Spinal cord (tissue), 10 donors: ENCODE data around the gene VAMP5. TPM values are rescaled to one million over a fixed set of nuclear protein-coding genes. Genes with fewer than 3 reads are reported as not detected.
"Not testable (repeated sequence)": the region's sequence is repeated elsewhere in the genome, so short reads cannot be mapped to it uniquely, and the experiment has no call there.

Experiments
- DNase-seq, 6 donors: peaks; one replicate each; pipeline versions ENCODE4 v3.0.0 to v3.0.0-alpha.2; 2013 to 2015; ENCODE audit warnings: low spot score in 6 of 6, low read depth in 4 of 6
- H3K27ac ChIP-seq: one replicate; pipeline ENCODE4 v1.5.1; 2013; ENCODE audit warnings: low read depth, low read length, control low read depth
- H3K27me3 ChIP-seq: one replicate; pipeline ENCODE4 v1.6.1; 2013; ENCODE audit warnings: low read length; ENCODE audit not compliant: control insufficient read depth, insufficient read depth
- H3K36me3 ChIP-seq: one replicate; pipeline ENCODE4 v1.6.1; 2013; ENCODE audit warnings: low read length; ENCODE audit not compliant: control insufficient read depth, insufficient read depth
- H3K4me1 ChIP-seq: one replicate; pipeline ENCODE4 v1.6.1; 2013; ENCODE audit warnings: low read length; ENCODE audit not compliant: control insufficient read depth, insufficient read depth
- H3K4me3 ChIP-seq: one replicate; pipeline ENCODE4 v1.5.1; 2013; ENCODE audit warnings: low read depth, low read length, control low read depth
- H3K9me3 ChIP-seq: one replicate; pipeline ENCODE4 v1.6.1; 2013; ENCODE audit warnings: low read length; ENCODE audit not compliant: control insufficient read depth, insufficient read depth
- WGBS: methylation state at CpG from one replicate; pipeline ENCODE4 v1.1.5; 2013; ENCODE audit warnings: missing lambda C conversion rate; ENCODE audit not compliant: insufficient coverage; 5-methylcytosine and 5-hydroxymethylcytosine counted together
- polyA plus RNA-seq, 2 donors: library from polyadenylated mRNA; unstranded; fragments of 120-200 nt; gene quantifications; one replicate each; pipeline ENCODE4 v1.2.1, GENCODE V29; 2013; ENCODE audit not compliant: insufficient read length in 2 of 2
- total RNA-seq, 2 donors: library from RNA; depleted of rRNA in 1 of 2; stranded (reverse); fragments of 120-200 nt in 1 of 2; fragments of >200 nt in 1 of 2; gene quantifications; one replicate each; pipeline versions ENCODE4 v1.2.3 to v1.2.4, GENCODE V29; 2013 to 2014
- donor health status: healthy.

The VAMP5 gene
- total and polyA plus RNA-seq, 4 donors = 13.7 to 45.4 (median 35.3) TPM

- no peaks in the 10 kb centered on the region for H3K9me3 ChIP-seq
- H3K27ac ChIP-seq = no peak overlapping the region
- H3K36me3 ChIP-seq = peaks cover 57% of the 10 kb centered on the region
- WGBS = 79% methylated on average over 3 of the region's 4 CpGs
- no peaks in the 10 kb centered on the region for H3K4me1 ChIP-seq
- H3K27me3 ChIP-seq = no peaks in the 10 kb centered on the region
- no peak overlapping the region for H3K4me3 ChIP-seq
- DNase-seq = no peak
Measured at GRCh38 chr2:85549826-85550225, 34.4 kb upstream of the VAMP5 start.

DNA sequence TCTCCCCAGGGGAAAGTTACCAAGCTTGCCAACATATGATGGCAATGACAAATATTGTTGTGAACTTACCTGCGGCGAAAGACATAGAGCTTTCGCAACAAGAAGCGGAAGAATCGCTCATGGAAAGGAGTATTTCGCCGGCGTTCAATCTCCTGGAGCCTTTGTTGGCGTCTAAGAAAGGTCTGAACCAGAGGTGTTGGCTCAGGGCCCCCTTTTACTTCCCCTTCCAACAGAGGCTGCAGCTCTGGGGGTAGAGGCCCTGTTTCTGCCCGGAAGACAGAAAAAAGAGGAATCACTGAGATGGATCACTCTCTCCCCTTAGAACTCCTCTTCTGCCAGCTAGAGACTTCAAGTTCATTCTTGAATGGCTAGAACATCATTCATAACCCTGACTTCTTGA is 33.7 kb upstream of the VAMP5 start:
- H3K27me3 ChIP-seq = no peaks in the 10 kb centered on the region
- H3K9me3 ChIP-seq = no peaks in the 10 kb centered on the region
- peaks cover 62% of the 10 kb centered on the region for H3K36me3 ChIP-seq
- H3K27ac ChIP-seq = no peak overlapping the region
- no peaks in the 10 kb centered on the region for H3K4me1 ChIP-seq
- no peak for DNase-seq
- no peak overlapping the region for H3K4me3 ChIP-seq
- WGBS = 97% methylated on average over 10 of the region's 10 CpGs

- Histone ChIP-seq H3K4me1 (no peaks in the 10 kb centered on the region), H3K36me3 (peaks cover 57% of the 10 kb centered on the region), H3K9me3 (no peaks in the 10 kb centered on the region), H3K27ac (no peak overlapping the region), H3K4me3 (no peak overlapping the region), H3K27me3 (no peaks in the 10 kb centered on the region)
- WGBS = 81% methylated on average over 7 of the region's 9 CpGs
- DNase-seq = peak in 4 of 6 donors; percentile 60 to 95 (median 83)
Measured at GRCh38 chr2:85551698-85552678, 32.2 kb upstream of the VAMP5 start.

GRCh38 chr2:85553184-85553583 is 31.0 kb upstream of the VAMP5 start:
- no peak for DNase-seq
- WGBS = 84% methylated on average over 6 of the region's 6 CpGs
- Histone ChIP-seq H3K4me3 (no peak overlapping the region), H3K27ac (no peak overlapping the region), H3K27me3 (no peaks in the 10 kb centered on the region), H3K4me1 (no peaks in the 10 kb centered on the region), H3K9me3 (no peaks in the 10 kb centered on the region), H3K36me3 (peaks cover 53% of the 10 kb centered on the region)

DNA sequence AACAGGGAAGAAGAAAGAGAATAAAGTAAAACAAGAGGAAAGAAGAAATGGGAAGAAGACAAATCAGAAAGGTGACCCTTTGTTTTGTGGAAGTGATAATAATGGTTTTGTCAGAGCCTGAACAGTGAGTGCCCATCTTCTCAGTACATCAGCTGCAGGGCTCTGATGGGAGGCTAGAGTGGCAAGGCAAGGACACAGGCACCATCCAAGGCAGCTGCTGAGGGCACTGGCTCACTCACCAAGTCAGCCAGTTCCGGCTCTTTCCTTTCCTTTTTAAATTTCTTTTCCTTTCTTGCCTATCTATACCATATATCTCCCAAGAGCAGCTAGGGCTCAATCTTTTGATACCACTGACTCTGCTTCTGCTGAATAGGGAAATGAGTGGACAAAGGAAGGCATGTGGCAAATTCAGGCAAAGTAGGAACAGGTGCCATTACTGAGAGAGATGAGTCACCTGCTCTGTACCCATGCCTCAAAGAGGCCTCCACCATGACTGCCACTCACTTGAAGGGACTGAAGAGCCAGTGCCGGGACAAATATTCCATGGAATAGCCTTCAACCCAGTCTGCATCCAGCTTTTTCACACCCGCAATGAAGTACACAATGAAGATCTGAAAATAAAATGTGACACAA is 29.1 kb upstream of the VAMP5 start:
- no peak for DNase-seq
- H3K4me3 ChIP-seq = no peak overlapping the region
- H3K27ac ChIP-seq = no peak overlapping the region
- H3K4me1 ChIP-seq = peaks cover 1% of the 10 kb centered on the region
- peaks cover 52% of the 10 kb centered on the region for H3K36me3 ChIP-seq
- no peaks in the 10 kb centered on the region for H3K9me3 ChIP-seq
- no peaks in the 10 kb centered on the region for H3K27me3 ChIP-seq
- WGBS = no CpG with 5 or more reads among the region's 3 CpGs

GRCh38 chr2:85557130-85557529 is 27.1 kb upstream of the VAMP5 start:
- no peak overlapping the region for H3K27ac ChIP-seq
- DNase-seq = no peak
- peaks cover 40% of the 10 kb centered on the region for H3K36me3 ChIP-seq
- H3K4me1 ChIP-seq = peaks cover 15% of the 10 kb centered on the region
- H3K9me3 ChIP-seq = no peaks in the 10 kb centered on the region
- H3K4me3 ChIP-seq = no peak overlapping the region
- H3K27me3 ChIP-seq = no peaks in the 10 kb centered on the region
- 100% methylated on average over 2 of the region's 5 CpGs for WGBS

- Histone ChIP-seq H3K27ac (no peak overlapping the region), H3K27me3 (no peaks in the 10 kb centered on the region), H3K4me1 (peaks cover 17% of the 10 kb centered on the region), H3K36me3 (peaks cover 36% of the 10 kb centered on the region), H3K4me3 (no peak overlapping the region), H3K9me3 (no peaks in the 10 kb centered on the region)
- no CpG with 5 or more reads among the region's 1 CpG for WGBS
- no peak for DNase-seq
Measured at GRCh38 chr2:85558160-85558559, 26.1 kb upstream of the VAMP5 start.

DNA sequence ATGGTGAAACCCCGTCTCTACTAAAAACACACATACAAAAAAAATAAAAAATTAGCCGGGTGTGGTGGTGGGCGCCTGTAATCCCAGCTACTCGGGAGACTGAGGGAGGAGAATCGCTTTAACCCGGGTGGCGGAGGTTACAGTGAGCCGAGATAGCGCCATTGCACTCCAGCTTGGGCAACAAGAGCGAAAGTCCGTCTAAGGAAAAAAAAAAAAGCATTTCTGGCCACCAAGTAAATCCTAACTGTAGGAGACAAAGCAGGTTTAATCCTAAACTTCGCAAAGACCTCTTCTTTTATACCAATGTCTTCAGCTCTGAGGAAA is 23.9 kb upstream of the VAMP5 start:
- not testable (repeated sequence) for H3K9me3 ChIP-seq, H3K27me3 ChIP-seq, H3K27ac ChIP-seq, DNase-seq
- Histone ChIP-seq H3K4me1 (peaks cover 17% of the 10 kb centered on the region), H3K36me3 (peaks cover 14% of the 10 kb centered on the region), H3K4me3 (peak overlapping the region; percentile 96)
- 86% methylated on average over 11 of the region's 12 CpGs for WGBS

DNA sequence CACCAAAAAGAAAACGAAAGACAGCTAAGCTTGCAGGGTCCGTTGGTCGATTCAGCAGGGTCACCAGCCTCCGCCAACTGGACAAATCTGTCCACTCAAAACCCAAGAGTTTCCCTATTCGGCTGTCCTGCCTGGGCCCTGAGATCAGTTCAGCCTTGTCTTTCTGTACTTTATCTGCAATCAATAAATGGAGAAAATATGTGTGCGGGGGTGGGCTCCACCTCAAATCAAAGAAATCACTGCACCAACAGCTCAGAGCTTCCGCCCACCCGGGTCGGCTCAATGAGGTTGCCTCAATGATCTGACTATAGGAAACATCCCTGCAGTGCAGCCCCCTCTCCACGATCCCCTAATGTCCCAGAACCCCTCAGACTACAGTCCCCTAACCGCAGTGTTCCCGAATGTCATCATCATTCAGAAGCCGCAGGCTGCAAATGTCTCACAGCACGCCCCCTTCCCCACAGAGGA is 23.4 kb upstream of the VAMP5 start:
- H3K27ac ChIP-seq = peak overlapping the region; percentile 90
- WGBS = 5% methylated on average over 10 of the region's 14 CpGs

More for the DNA sequence above, 23.4 kb upstream of the VAMP5 start:
- Histone ChIP-seq H3K27me3 (no peaks in the 10 kb centered on the region), H3K4me3 (peak overlapping the region; percentile 96), H3K9me3 (no peaks in the 10 kb centered on the region), H3K4me1 (peaks cover 17% of the 10 kb centered on the region), H3K36me3 (peaks cover 13% of the 10 kb centered on the region)
- no peak for DNase-seq
